GM10248 (cell line): Measurements from ENCODE around the gene LCMT2.
"Not testable (repeated sequence)": the region's sequence is repeated elsewhere in the genome, so short reads cannot be mapped to it uniquely, and the experiment has no call there.

Experiments
- CTCF ChIA-PET: fragments of 300-600 bp; sonication (Branson Sonifier 250); formaldehyde crosslinking; extraction: SDS; loops from one replicate; lab custom pipeline; 2021; ENCODE audit warnings: antibody characterized with exemption; lab: Yijun Ruan, JAX
- POLR2A ChIA-PET: fragments of 350-650 bp; sonication (Branson Sonifier 250); formaldehyde crosslinking; extraction: SDS; loops from one replicate; lab custom pipeline; 2020; ENCODE audit warnings: antibody characterized with exemption; lab: Yijun Ruan, JAX
- DNase-seq: peaks from one replicate; pipeline ENCODE4 v3.0.0; 2012; ENCODE audit errors: extremely low spot score
- CTCF ChIP-seq: IDR thresholded peaks from 2 replicates; pipeline ENCODE4 v1.5.1; 2012; ENCODE audit warnings: mild to moderate bottlenecking, low read depth; ENCODE audit errors: extremely low read depth, missing control alignments, control extremely low read depth

Gene LCMT2

GRCh38 chr15:43294091-43294706, 36.2 kb downstream of the LCMT2 start:
- TF ChIP-seq CTCF = no peak
- ChIA-PET CTCF (interaction anchor here (0.9 to 1.6 kb wide), 3 partner anchors 9 to 14 kb away, joined by 3 to 4 read pairs (median 4); no protein-coding TSS in a partner anchor), POLR2A (no interaction called here)
- DNase-seq = no peak

- ChIA-PET CTCF (interaction anchor here (1.6 to 2.6 kb wide), 3 partner anchors 9 to 69 kb away, joined by 4 to 12 read pairs (median 4); no protein-coding TSS in a partner anchor), POLR2A (no interaction called here)
- no peak for DNase-seq
- no peak for TF ChIP-seq CTCF
Measured at GRCh38 chr15:43293432-43293831, 36.9 kb downstream of the LCMT2 start.

- ChIA-PET POLR2A (no interaction called here), CTCF (interaction anchor here (2.6 kb wide), 1 partner anchor 68 kb away, joined by 12 read pairs; no protein-coding TSS in a partner anchor)
- no peak for DNase-seq
- no peak for TF ChIP-seq CTCF
Measured at GRCh38 chr15:43292375-43293078, 37.8 kb downstream of the LCMT2 start.

- POLR2A ChIA-PET, DNase-seq, CTCF ChIA-PET: not testable (repeated sequence)
Measured at GRCh38 chr15:43289656-43290055, 40.7 kb downstream of the LCMT2 start.

GRCh38 chr15:43287254-43287653, 43.1 kb downstream of the LCMT2 start:
- ChIA-PET CTCF (interaction anchor here (1.1 to 8.1 kb wide), 8 partner anchors 18 to 77 kb away, joined by 4 to 326 read pairs (median 38); partner anchors contain the start of genes TGM5 and TGM7), POLR2A (no interaction called here)
- no peak for TF ChIP-seq CTCF
- no peak for DNase-seq

GRCh38 chr15:43286074-43286473, 44.3 kb downstream of the LCMT2 start:
- no peak for DNase-seq
- CTCF ChIA-PET = interaction anchor here (0.8 to 8.1 kb wide), 46 partner anchors 9 to 582 kb away, joined by 3 to 326 read pairs (median 6); partner anchors contain the start of genes CCNDBP1, EPB42, TGM5 and TGM7
- POLR2A ChIA-PET = no interaction called here
- TF ChIP-seq CTCF = no peak
